ENCODE measurements around the gene RPL32. TPM values are rescaled to one million over a fixed set of nuclear protein-coding genes. Genes with fewer than 3 reads are reported as not detected.
A peak's percentile ranks its signal among the peaks of the same experiment; 100 is the strongest.
"Not testable (repeated sequence)": the region's sequence is repeated elsewhere in the genome, so short reads cannot be mapped to it uniquely, and the experiment has no call there.

RPL32 gene
- total RNA-seq, 1 donor from 2014 or later, result 1,571 TPM

GRCh38 chr3:12856626-12857025 is 15.3 kb upstream of the RPL32 start:
- Mint-ChIP-seq H3K4me3 (ENCODE audit: unreplicated experiment) (no peak overlapping the region), H3K4me1 (ENCODE audit: unreplicated experiment) (peaks cover 28% of the 10 kb centered on the region), H3K27me3 (ENCODE audit: unreplicated experiment) (peaks cover 16% of the 10 kb centered on the region), H3K27ac (ENCODE audit: unreplicated experiment) (no peak overlapping the region), H3K36me3 (ENCODE audit: low read depth, unreplicated experiment) (peaks cover 3% of the 10 kb centered on the region), H3K9me3 (ENCODE audit: unreplicated experiment) (no peaks in the 10 kb centered on the region)
- no peak for TF ChIP-seq CTCF (IDR thresholded peaks at IDR 0.05; ENCODE audit: unreplicated experiment)
- no peak for DNase-seq (ENCODE audit: low spot score)

DNA sequence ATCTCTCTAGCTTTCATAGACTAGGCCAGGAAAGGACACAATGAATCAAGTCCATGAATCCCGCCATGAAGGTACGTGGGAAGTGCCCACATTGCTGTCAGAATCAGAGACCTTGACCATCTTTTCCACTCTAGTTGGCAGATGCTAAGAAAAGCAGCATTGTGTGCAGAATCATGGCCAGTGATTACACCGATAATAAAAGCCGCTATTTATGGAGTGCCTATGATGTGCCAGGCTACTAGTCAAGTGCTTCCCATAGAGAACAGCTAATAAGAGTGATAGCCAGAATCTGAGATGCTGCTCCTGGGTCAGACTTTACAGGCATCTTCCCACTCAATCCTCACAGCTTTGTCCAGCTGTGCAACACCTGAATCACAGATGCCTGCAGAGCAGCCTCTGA is 13.2 kb upstream of the RPL32 start:
- peaks cover 16% of the 10 kb centered on the region for H3K27me3 Mint-ChIP-seq (ENCODE audit: unreplicated experiment)
- TF ChIP-seq CTCF (IDR thresholded peaks at IDR 0.05; ENCODE audit: unreplicated experiment), result no peak
- no peak for DNase-seq (ENCODE audit: low spot score)
- peaks cover 12% of the 10 kb centered on the region for H3K4me1 Mint-ChIP-seq (ENCODE audit: unreplicated experiment)
- peaks cover under 1% of the 10 kb centered on the region for H3K36me3 Mint-ChIP-seq (ENCODE audit: low read depth, unreplicated experiment)
- H3K27ac Mint-ChIP-seq (ENCODE audit: unreplicated experiment), result no peak overlapping the region
- no peak overlapping the region for H3K4me3 Mint-ChIP-seq (ENCODE audit: unreplicated experiment)
- no peaks in the 10 kb centered on the region for H3K9me3 Mint-ChIP-seq (ENCODE audit: unreplicated experiment)

DNA sequence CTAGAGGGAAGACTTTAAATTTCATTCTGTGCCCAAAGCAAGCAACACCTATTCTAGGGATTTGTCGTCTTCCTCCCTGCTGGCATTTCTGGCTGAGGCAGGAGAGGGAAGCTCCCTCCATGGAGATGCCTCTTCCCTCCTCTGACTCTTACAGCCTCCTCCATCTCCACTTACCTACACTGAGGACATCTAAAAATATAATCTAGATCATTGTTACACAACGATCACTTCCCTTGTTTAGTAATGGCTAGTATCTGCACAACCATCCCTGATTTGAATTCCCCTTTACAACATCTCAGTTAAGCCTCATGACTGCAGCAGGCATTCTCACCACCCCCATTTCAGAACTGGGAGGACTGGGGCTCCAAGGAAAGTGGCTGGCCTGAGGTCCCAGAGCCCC is 12.5 kb upstream of the RPL32 start:
- not testable (repeated sequence) for H3K36me3 Mint-ChIP-seq (ENCODE audit: low read depth, unreplicated experiment); H3K9me3 Mint-ChIP-seq (ENCODE audit: unreplicated experiment); H3K27ac Mint-ChIP-seq (ENCODE audit: unreplicated experiment); H3K4me1 Mint-ChIP-seq (ENCODE audit: unreplicated experiment); H3K4me3 Mint-ChIP-seq (ENCODE audit: unreplicated experiment); DNase-seq (ENCODE audit: low spot score)
- peaks cover 16% of the 10 kb centered on the region for H3K27me3 Mint-ChIP-seq (ENCODE audit: unreplicated experiment)

GRCh38 chr3:12852201-12852600 is 10.8 kb upstream of the RPL32 start:
- H3K27ac Mint-ChIP-seq (ENCODE audit: unreplicated experiment), result no peak overlapping the region
- H3K9me3 Mint-ChIP-seq (ENCODE audit: unreplicated experiment), result no peaks in the 10 kb centered on the region
- no peak for TF ChIP-seq CTCF (IDR thresholded peaks at IDR 0.05; ENCODE audit: unreplicated experiment)
- no peaks in the 10 kb centered on the region for H3K36me3 Mint-ChIP-seq (ENCODE audit: low read depth, unreplicated experiment)
- DNase-seq (ENCODE audit: low spot score), result no peak
- peaks cover 14% of the 10 kb centered on the region for H3K27me3 Mint-ChIP-seq (ENCODE audit: unreplicated experiment)
- H3K4me1 Mint-ChIP-seq (ENCODE audit: unreplicated experiment), result no peaks in the 10 kb centered on the region
- no peak overlapping the region for H3K4me3 Mint-ChIP-seq (ENCODE audit: unreplicated experiment)

DNA sequence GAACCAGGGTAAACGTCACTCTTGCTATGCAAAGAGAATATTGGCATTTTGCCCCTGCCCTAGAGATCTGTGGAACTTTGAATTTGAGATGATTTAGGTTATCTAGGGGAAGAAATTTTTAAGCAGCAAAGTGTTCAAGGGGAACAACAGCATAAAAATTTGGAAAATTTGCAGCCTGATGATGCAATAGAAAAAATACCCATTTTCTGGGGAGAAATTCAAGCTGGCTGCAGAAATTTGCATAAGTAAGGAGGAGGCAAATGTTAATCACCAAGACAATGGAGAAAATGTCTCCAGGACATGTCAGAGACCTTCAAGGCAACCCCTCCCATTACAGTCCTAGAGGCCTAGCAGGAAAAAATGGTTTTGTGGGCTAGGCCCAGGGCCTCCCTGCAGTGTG is 4.4 kb upstream of the RPL32 start:
- Mint-ChIP-seq H3K9me3 (ENCODE audit: unreplicated experiment) (no peaks in the 10 kb centered on the region), H3K27me3 (ENCODE audit: unreplicated experiment) (peaks cover 10% of the 10 kb centered on the region), H3K27ac (ENCODE audit: unreplicated experiment) (no peak overlapping the region), H3K4me3 (ENCODE audit: unreplicated experiment) (no peak overlapping the region), H3K4me1 (ENCODE audit: unreplicated experiment) (peaks cover 4% of the 10 kb centered on the region), H3K36me3 (ENCODE audit: low read depth, unreplicated experiment) (no peaks in the 10 kb centered on the region)
- TF ChIP-seq CTCF (IDR thresholded peaks at IDR 0.05; ENCODE audit: unreplicated experiment), result no peak
- DNase-seq (ENCODE audit: low spot score), result no peak

GRCh38 chr3:12842469-12842868 is 1.1 kb upstream of the RPL32 start:
- H3K36me3 Mint-ChIP-seq (ENCODE audit: low read depth, unreplicated experiment), result peaks cover 17% of the 10 kb centered on the region
- no peak for TF ChIP-seq CTCF (IDR thresholded peaks at IDR 0.05; ENCODE audit: unreplicated experiment)
- peak overlapping the region; percentile 64 for H3K27ac Mint-ChIP-seq (ENCODE audit: unreplicated experiment)
- peaks cover 14% of the 10 kb centered on the region for H3K27me3 Mint-ChIP-seq (ENCODE audit: unreplicated experiment)
- no peak for DNase-seq (ENCODE audit: low spot score)
- no peak overlapping the region for H3K4me3 Mint-ChIP-seq (ENCODE audit: unreplicated experiment)
- H3K4me1 Mint-ChIP-seq (ENCODE audit: unreplicated experiment), result peaks cover 32% of the 10 kb centered on the region
- no peaks in the 10 kb centered on the region for H3K9me3 Mint-ChIP-seq (ENCODE audit: unreplicated experiment)

Data from endothelial cell (in vitro differentiated cells).